ENCODE data around the gene MBP. TPM values are rescaled to one million over a fixed set of nuclear protein-coding genes. Genes with fewer than 3 reads are reported as not detected.

Gene MBP
- polyA plus RNA-seq = 10 to 100 TPM in 1 of 3 donors, 1 to 10 TPM in 2; 6.6 to 14.6 (median 8.5) TPM

GRCh38 chr18:77132369-77133050 is at the start of gene MBP:
TSS of gene MBP (minus strand) at chr18:77132783. CDS start at chr18:77105261, 27,522 bp downstream.
- 0 to 1% (median 1%) methylated on average over 65 to 88 of the region's 88 CpGs for WGBS, 3 donors
- H3K27ac ChIP-seq (ENCODE audit: low read depth, low read length) = peak within 1 kb of the TSS; percentile 51

- no peak overlapping the region for H3K27ac ChIP-seq (ENCODE audit: low read depth, low read length)
- 54 to 70% (median 70%) methylated on average over 12 of the region's 12 CpGs for WGBS, 3 donors
Observed at GRCh38 chr18:77181950-77182707, 49.5 kb upstream of the MBP start.

GRCh38 chr18:77178559-77178958 is 46.0 kb upstream of the MBP start:
- WGBS, 3 donors = 44 to 56% (median 47%) methylated on average over 7 of the region's 7 CpGs
- no peak overlapping the region for H3K27ac ChIP-seq (ENCODE audit: low read depth, low read length)

- 75 to 87% (median 77%) methylated on average over 1 of the region's 1 CpG for WGBS, 3 donors
- no peak overlapping the region for H3K27ac ChIP-seq (ENCODE audit: low read depth, low read length)
Observed at GRCh38 chr18:77177009-77177408, 44.4 kb upstream of the MBP start.

- WGBS, 3 donors = 63 to 73% (median 68%) methylated on average over 12 of the region's 12 CpGs
- no peak overlapping the region for H3K27ac ChIP-seq (ENCODE audit: low read depth, low read length)
Observed at GRCh38 chr18:77173275-77174030, 40.9 kb upstream of the MBP start.

GRCh38 chr18:77170890-77171410 is 38.4 kb upstream of the MBP start:
- WGBS, 3 donors = 61 to 70% (median 69%) methylated on average over 8 of the region's 8 CpGs
- H3K27ac ChIP-seq (ENCODE audit: low read depth, low read length) = no peak overlapping the region

GRCh38 chr18:77168811-77169311 is 36.3 kb upstream of the MBP start:
- H3K27ac ChIP-seq (ENCODE audit: low read depth, low read length) = no peak overlapping the region
- WGBS, 3 donors = 91 to 94% (median 91%) methylated on average over 15 of the region's 15 CpGs

GRCh38 chr18:77167251-77167650 is 34.7 kb upstream of the MBP start:
- WGBS, 3 donors = 64 to 83% (median 77%) methylated on average over 5 of the region's 5 CpGs
- no peak overlapping the region for H3K27ac ChIP-seq (ENCODE audit: low read depth, low read length)

- WGBS, 3 donors = 90 to 93% (median 92%) methylated on average over 10 to 11 of the region's 11 CpGs
- H3K27ac ChIP-seq (ENCODE audit: low read depth, low read length) = no peak overlapping the region
Observed at GRCh38 chr18:77166523-77166922, 33.9 kb upstream of the MBP start.

- H3K27ac ChIP-seq (ENCODE audit: low read depth, low read length) = no peak overlapping the region
- 56 to 77% (median 65%) methylated on average over 19 of the region's 19 CpGs for WGBS, 3 donors
Observed at GRCh38 chr18:77165503-77166188, 33.1 kb upstream of the MBP start.

GRCh38 chr18:77164763-77165485 is 32.3 kb upstream of the MBP start:
- H3K27ac ChIP-seq (ENCODE audit: low read depth, low read length) = no peak overlapping the region

GRCh38 chr18:77164026-77164425 is 31.4 kb upstream of the MBP start:
- H3K27ac ChIP-seq (ENCODE audit: low read depth, low read length) = no peak overlapping the region
- WGBS, 3 donors = 87 to 91% (median 87%) methylated on average over 13 of the region's 13 CpGs

More at GRCh38 chr18:77164763-77165485, 32.3 kb upstream of the MBP start:
- WGBS, 3 donors = 78 to 89% (median 81%) methylated on average over 20 of the region's 20 CpGs

GRCh38 chr18:77162580-77162979 is 30.0 kb upstream of the MBP start:
- WGBS, 3 donors = 77 to 87% (median 79%) methylated on average over 8 of the region's 8 CpGs
- no peak overlapping the region for H3K27ac ChIP-seq (ENCODE audit: low read depth, low read length)

- H3K27ac ChIP-seq (ENCODE audit: low read depth, low read length) = no peak overlapping the region
- 62 to 80% (median 62%) methylated on average over 5 of the region's 5 CpGs for WGBS, 3 donors
Observed at GRCh38 chr18:77161961-77162360, 29.4 kb upstream of the MBP start.

- H3K27ac ChIP-seq (ENCODE audit: low read depth, low read length) = no peak overlapping the region
- WGBS, 3 donors = 56 to 81% (median 66%) methylated on average over 7 of the region's 7 CpGs
Observed at GRCh38 chr18:77161383-77161782, 28.8 kb upstream of the MBP start.

- WGBS, 3 donors = 46 to 64% (median 50%) methylated on average over 11 of the region's 11 CpGs
- no peak overlapping the region for H3K27ac ChIP-seq (ENCODE audit: low read depth, low read length)
Observed at GRCh38 chr18:77160515-77160914, 27.9 kb upstream of the MBP start.

- 85 to 88% (median 85%) methylated on average over 4 of the region's 4 CpGs for WGBS, 3 donors
- H3K27ac ChIP-seq (ENCODE audit: low read depth, low read length) = no peak overlapping the region
Observed at GRCh38 chr18:77157312-77157711, 24.7 kb upstream of the MBP start.
